Fibroblast of gingiva (primary cell): ENCODE results near the gene CHD2.
"Not testable (repeated sequence)": the region's sequence is repeated elsewhere in the genome, so short reads cannot be mapped to it uniquely, and the experiment has no call there.

Source experiments
- DNase-seq: peaks from one replicate; pipeline ENCODE4 v3.0.0-alpha.2; 2011; ENCODE audit warnings: low read depth

CHD2 gene

DNA sequence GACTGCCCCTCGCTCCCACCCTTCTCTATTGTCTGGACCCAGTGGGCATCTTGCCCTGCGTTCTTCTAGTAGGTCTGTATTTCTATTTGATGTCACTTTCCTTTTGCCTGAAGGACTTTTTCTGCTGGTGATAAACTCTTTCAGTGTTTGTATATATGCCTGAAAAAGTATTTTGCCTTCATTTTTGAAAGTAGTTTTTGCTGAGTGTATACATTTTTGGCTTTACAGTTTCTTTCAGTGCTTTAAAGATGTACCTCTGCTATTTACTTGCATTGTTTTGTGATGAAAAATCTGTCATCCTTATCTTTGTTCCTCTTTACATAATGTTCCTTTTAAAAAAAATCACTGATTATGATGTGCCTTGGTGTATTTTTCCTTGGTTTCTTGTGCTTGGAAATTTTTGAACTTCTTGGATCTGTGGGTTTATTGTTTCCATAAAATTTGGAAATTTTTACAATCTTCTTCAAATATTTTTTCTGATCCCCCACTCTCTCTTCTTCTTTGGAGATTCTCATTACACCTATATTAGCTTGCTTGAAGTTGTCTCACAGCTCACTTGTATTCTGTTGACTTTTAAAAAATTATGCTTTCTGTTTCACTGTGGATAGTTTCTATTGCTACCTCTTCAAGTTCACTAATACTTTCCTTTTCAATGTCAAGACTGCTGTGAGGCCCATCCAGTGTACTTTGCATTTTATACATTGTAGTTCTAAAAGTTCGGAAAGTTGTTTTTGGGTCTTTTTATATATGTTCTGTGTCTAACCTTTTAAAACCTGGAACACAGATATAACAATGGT is 121.0 kb downstream of the CHD2 start:
- no peak for DNase-seq

DNA sequence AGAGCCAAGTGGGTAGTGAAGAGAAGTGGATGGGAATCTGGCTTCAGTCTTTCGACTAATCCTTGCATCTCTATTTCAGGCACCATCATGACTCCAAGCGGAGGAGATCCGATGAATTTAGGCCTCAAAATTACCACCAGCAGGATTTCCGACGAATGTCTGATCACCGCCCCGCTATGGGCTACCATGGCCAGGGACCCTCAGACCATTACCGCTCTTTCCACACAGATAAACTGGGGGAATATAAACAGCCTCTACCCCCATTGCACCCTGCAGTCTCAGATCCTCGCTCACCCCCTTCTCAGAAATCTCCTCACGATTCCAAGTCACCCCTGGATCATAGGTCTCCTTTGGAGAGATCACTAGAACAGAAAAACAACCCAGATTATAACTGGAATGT is 124.2 kb downstream of the CHD2 start:
- no peak for DNase-seq

DNA sequence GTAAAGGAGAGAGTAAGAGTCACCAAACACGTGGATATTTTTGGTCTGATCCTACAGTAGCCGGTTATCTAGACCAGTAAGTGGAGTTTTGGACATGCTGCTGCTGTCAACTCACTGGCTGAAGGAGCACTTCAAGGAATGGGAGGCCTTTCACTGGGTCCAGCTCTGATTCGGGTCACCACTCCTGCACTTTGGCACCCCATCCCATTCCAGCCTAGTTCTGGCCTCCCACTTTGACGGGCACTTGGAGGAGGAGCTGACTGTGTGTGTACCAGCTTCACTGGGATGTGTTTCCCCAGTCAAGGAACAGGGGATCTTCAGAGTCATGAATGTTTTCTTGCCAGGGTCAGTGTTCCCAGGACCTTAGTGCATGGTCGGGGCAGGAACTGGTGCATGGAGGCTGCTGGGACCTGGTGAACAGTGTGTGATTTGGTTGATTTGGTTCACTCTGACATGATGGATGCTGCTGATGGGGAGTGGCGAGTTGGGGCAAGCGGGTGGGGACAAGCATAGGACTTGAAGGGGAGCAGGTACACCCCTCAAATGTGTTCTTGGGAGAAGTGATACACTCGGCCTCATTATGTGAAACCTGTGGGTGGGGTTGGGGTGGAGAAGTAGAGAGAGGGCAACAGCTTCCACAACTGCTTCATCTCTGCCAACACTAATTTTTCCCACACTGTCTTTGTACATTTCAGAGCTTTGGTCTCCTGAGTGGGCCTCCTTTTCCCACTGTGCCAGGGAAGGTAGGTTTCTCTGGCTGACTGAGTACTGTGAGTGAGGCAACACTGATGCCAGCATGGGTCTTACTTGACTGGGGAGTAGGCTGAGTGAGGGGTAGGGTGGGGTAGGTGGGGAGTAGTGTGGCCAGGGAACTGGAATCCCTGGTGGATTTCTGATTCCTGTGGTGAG is 124.8 kb downstream of the CHD2 start:
- DNase-seq: no peak

DNA sequence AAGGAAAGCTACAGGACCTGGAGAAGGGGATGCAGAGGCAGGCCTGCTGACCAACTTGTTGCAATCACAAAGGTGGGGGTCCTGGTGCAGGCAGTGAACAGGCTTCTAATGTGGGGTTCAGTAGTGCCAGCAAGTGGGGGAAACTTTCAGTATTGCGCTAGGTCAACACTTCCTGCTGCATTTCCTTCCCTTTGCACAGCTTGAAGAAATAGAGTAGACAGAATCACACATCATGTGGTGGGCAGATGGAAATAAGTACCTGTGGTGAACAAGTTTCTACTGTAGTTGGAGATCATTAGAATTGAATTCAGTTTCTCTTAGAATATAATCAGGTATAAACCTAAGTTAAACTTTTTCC is 125.5 kb downstream of the CHD2 start:
- DNase-seq: no peak

DNA sequence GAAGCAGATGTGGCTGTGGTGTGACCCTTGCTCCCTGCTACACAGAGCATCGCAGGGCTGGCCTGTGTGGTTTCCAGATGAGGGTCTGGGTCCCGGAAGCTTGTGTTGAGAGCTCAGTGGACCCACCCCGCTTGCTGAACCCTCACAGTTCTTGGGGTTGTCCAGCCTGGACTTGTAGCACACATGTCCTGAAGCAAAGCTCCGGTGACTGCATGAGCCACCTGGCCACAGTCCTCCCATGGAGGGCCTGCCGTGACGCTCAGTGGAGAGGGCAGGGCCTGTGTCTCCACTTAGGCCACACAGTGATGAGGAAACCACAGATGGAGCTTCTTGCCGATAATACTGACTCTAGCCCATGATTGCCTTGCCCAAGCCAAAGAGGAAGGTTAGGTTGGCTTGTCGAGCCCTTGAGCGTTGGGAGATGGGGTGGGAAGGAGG is 126.3 kb downstream of the CHD2 start:
- no peak for DNase-seq

DNA sequence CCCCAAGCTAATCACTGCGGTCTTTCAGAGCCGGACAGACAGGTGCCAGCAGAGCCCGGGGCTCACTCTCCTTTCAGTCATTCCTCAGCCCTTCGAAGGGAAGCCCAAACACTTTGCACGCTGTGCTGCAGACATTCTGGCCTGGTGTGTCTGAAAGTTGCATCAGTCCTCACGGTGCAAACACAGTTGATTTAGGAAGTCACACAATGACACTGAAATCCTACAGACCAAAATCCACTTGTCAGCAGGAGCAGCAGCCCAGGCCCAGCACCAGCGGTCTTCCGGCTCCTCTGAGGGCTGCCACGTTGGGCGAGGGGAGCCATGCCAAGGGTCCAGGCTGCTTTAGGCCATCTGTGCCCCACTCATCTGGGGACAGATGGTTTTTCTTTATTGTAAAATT is 127.3 kb downstream of the CHD2 start:
- DNase-seq: peak; percentile 45

GRCh38 chr15:93028111-93028631 is 128.0 kb downstream of the CHD2 start:
- no peak for DNase-seq

GRCh38 chr15:93028632-93029213 is 128.6 kb downstream of the CHD2 start:
- peak; percentile 99 for DNase-seq

DNA sequence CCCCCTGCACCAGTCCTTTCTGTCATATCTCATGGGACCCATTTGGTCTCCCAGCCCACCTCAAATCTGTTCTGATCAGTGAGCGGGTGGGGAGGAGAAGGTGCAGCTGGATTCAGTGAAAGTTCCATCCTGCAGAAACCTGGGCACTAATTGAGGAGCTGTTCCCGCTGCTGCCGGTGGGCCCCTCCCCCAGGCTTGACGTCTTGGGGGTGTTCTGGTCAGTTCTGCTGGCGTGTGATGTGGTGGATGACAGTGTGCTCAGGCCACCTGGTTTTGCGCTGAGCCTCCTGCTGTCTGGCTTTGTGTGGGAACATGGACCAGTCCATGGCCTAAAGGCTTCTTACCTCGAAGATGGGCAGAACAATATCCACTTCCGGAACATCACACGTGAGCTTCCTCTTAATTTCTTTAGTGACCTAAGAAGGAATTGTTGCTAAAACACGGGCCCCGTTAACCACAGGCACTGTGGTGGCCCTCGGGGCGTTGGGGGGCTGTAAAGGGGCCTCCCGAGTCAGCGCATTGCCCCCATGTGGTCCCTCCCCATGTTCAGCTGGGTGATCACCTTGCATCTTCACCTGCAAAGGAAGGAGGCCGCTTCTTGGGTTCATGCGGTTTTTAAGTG is 129.2 kb downstream of the CHD2 start:
- DNase-seq: peak; percentile 42

GRCh38 chr15:93029836-93030429 is 129.8 kb downstream of the CHD2 start:
- peak; percentile 56 for DNase-seq

DNA sequence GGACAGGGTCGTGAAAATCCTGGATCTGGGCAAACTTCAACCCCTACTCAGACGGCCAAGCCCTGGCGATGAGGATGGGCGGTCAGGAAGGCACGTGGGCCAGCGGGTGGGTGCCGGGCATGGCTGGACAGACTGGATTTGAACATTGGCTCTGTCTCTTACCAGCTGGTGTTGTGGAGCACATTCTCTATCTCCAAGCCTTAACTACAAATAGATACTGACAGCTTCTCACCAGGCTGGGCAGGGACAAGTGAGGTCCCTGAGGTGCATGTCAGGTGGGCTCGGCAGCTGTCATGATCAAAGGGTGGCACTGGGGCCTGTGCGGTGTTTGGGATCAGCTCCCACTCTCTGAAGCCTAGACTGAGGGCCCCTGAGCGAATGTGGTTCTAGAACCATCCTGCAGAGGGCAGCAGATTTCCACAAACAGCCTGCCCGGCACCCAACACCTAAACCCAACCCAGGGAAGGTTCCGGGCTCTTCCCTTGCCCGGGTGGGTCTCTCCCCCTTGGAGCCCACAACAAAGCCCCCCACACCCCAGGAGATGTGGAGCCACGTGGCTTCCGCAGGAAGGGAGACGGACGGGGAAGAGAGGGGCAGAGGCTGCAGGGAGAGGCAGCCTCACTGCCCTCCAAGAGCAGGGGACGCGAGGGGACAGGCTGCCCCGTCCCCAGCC is 130.4 kb downstream of the CHD2 start:
- DNase-seq: peak; percentile 49

DNA sequence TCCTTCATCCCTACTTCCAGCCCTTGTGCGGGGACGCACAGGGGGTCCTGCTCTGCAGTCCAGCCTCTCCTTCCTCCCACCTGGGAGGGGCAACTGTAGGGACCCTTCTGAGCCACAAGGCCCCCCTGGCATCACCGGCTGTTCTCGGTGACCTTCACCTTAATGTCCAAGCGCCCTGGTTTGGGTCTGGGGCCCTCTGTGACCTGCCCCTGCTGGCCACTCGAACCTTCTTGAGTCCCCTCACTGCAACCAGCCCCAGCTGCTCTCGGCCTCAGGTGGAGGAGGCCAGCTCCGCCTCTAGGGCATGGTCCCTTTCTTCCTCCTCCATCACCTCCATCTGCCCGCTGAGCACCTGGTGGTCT is 131.0 kb downstream of the CHD2 start:
- no peak for DNase-seq

GRCh38 chr15:93031557-93032384 is 131.6 kb downstream of the CHD2 start:
- not testable (repeated sequence) for DNase-seq

DNA sequence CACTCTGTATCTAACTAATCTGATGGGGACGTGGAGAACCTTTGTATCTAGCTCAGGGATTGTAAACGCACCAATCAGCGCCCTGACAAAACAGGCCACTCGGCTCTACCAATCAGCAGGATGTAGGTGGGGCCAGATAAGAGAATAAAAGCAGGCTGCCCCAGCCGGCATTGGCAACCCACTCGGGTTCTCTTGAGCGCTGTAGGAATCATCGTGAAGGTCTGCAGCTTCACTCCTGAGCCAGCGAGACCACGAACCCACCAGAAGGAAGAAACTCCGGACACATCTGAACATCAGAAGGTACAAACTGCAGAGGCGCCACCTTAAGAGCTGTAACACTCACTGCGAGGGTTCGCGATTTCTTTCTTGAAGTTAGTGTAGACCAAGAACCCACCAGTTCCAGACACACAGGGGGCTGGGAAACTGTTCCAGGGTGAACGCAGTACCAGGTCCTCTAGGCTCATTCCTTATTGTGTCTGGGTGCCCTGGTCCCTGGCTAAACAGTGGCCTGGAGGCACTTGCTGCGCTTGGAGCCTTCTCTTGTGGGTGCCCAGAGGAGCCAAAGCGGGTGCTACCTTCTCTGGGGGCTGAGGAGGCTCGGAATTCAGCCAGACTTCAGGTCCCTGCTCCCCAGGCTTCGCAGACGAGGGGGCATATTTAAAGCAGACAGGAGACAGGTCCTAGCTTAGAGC is 132.5 kb downstream of the CHD2 start:
- not testable (repeated sequence) for DNase-seq

DNA sequence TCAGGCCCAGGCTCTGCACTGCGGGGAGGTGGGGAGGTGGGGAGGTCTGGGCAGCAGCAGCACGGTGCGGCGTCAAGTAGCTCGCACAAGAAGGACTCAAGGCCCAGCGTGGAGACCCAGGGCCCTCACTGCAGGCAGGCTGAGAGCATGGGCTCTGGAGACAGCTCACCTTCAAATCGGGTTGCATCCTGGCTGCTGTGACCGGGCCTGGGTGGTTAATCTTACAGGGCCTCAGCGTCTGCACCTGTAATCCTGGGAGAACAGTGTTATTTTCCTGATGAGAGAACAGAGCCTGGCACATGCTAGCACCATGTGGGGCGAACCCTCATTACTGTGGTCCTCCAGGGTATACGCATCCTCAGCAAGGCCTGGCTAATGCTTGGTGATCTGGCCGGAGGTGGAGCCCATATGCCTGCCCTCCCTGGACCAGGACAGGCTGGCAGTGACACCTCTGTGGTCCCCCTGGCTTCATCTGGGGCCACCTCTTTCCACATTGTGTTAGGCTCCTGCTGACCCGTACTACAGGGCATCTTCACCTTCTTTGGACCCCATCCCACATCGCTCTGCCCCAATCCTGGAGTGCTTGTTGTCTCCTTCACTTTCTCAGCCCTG is 133.4 kb downstream of the CHD2 start:
- DNase-seq: no peak

GRCh38 chr15:93034512-93034911 is 134.4 kb downstream of the CHD2 start:
- no peak for DNase-seq

DNA sequence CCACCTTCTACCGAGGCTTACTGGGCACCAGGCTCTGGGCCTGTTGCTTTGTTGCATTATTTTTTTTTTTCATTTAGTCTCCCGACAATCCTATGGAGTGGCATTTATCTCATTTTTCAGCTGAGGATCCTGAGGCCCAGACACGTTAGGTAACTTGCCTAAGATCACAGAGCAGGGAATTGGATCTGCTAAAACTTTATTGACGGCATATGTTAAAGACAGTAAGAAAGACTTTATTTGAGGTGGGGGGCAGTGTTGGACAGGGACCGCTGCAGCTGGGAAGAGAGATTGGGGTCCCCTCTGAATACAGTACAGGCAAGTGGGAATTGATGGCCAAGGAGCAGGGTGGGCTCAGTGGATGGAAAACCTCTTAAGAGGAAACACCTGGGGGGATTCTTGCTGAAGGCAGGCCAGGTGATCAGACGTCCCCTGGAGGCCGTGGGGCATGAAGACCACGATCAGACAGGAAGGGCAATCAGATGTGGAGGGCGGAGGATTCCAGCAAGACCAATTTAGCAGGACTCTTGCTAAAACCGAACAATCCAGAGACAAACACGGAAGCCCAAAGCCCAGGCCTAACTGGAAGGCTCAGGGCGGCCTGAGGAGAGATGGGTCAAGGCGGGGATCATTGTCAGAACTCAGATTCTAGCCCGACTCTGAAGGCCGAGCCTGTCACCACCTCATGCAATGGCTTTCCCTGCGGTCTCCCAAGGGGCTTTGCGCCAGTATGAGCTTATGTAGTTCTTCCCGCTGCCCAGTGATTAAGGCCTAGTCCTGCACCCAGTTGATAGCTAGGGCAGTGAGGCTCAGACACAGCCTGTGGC is 135.2 kb downstream of the CHD2 start:
- DNase-seq: no peak
